K562 (cell line): ENCODE measurements around the gene IL12RB1. TPM values are rescaled to one million over a fixed set of nuclear protein-coding genes. Genes with fewer than 3 reads are reported as not detected.
A peak's percentile ranks its signal among the peaks of the same experiment; 100 is the strongest.

Experiments used
- AFF1 ChIP-seq, 2 experiments: fragments of 450-650 bp; IDR thresholded peaks; 2 replicates each; pipeline ENCODE4 v1.6.1; 2018; ENCODE audit warnings: mild to moderate bottlenecking in 2 of 2, low read depth in 1 of 2; ENCODE audit not compliant: partially characterized antibody in 2 of 2
- CHD4 ChIP-seq: fragments of 200-600 bp; sonication (generic); IDR thresholded peaks from 3 replicates; pipeline ENCODE4 v1.6.1; 2012; ENCODE audit warnings: low read depth, mild to moderate bottlenecking, mixed read lengths, low read length, inconsistent platforms; ENCODE audit not compliant: insufficient read depth, insufficient replicate concordance, poor library complexity, severe bottlenecking
- DPF2 ChIP-seq: fragments of 450-650 bp; IDR thresholded peaks from 2 replicates; pipeline ENCODE4 v1.6.1; 2016
- ESRRA ChIP-seq: fragments of 450-650 bp; IDR thresholded peaks from 2 replicates; pipeline ENCODE4 v1.6.1; 2014; ENCODE audit warnings: low read depth, mild to moderate bottlenecking, moderate library complexity, borderline replicate concordance
- FOXJ2 ChIP-seq: fragments of 200-800 bp; sonication (Bioruptor generic); IDR thresholded peaks from 2 replicates; pipeline ENCODE4 v1.6.1; 2016; ENCODE audit warnings: missing genetic modification characterization, missing compliant biosample characterization
- FOXP1 ChIP-seq: sonication (generic); formaldehyde crosslinking; IDR thresholded peaks from 2 replicates; pipeline ENCODE4 v1.8.0; 2022; ENCODE audit warnings: mild to moderate bottlenecking, missing genetic modification reagents
- HDAC6 ChIP-seq: IDR thresholded peaks from 2 replicates; pipeline ENCODE4 v1.6.1; 2012; ENCODE audit warnings: low read depth, mild to moderate bottlenecking, control low read depth, inconsistent platforms, low read length, moderate library complexity
- IRF9 ChIP-seq: fragments of 450-650 bp; IDR thresholded peaks from 2 replicates; pipeline ENCODE4 v1.6.1; 2016; ENCODE audit warnings: missing biosample characterization, missing genetic modification characterization
- NFIC ChIP-seq: fragments of 450-650 bp; IDR thresholded peaks from 2 replicates; pipeline ENCODE4 v1.6.1; 2017; ENCODE audit warnings: mild to moderate bottlenecking, inconsistent platforms
- PHF8 ChIP-seq: fragments of 200-600 bp; sonication (generic); IDR thresholded peaks from 2 replicates; pipeline ENCODE4 v1.6.1; 2012; ENCODE audit warnings: mixed run types, mild to moderate bottlenecking, inconsistent platforms, low read length, moderate library complexity, borderline replicate concordance
- RFX7 ChIP-seq: fragments of 250-450 bp; sonication (Bioruptor Pico); IDR thresholded peaks from 2 replicates; pipeline ENCODE4 v1.5.1; 2021; ENCODE audit warnings: mild to moderate bottlenecking
- SAFB2 ChIP-seq: fragments of 200-400 bp; formaldehyde crosslinking; IDR thresholded peaks from 2 replicates; pipeline ENCODE4 v1.6.1; 2018; ENCODE audit warnings: borderline replicate concordance, low read length, low read depth, moderate library complexity; ENCODE audit not compliant: severe bottlenecking
- SMARCE1 ChIP-seq: fragments of 450-650 bp; IDR thresholded peaks from 2 replicates; pipeline ENCODE4 v1.7.1; 2016; ENCODE audit warnings: mild to moderate bottlenecking
- STAT6 ChIP-seq: sonication (generic); formaldehyde crosslinking; IDR thresholded peaks from 2 replicates; pipeline ENCODE4 v1.8.1; 2023; ENCODE audit warnings: mild to moderate bottlenecking, missing genetic modification reagents
- TFAM ChIP-seq: fragments of 250-450 bp; sonication (Bioruptor Pico); conservative IDR thresholded peaks from 2 replicates; pipeline ENCODE4 v1.5.0; 2021; ENCODE audit warnings: mild to moderate bottlenecking, moderate library complexity
- TFAP4 ChIP-seq: sonication (generic); formaldehyde crosslinking; IDR thresholded peaks from 2 replicates; pipeline ENCODE4 v1.8.0; 2022; ENCODE audit warnings: missing genetic modification reagents, mild to moderate bottlenecking, moderate library complexity, borderline replicate concordance
- ZNF184 ChIP-seq: sonication (generic); formaldehyde crosslinking; IDR thresholded peaks from 2 replicates; pipeline ENCODE4 v1.5.0; 2020; ENCODE audit warnings: missing genetic modification reagents
- ZNF589 ChIP-seq: fragments of 200-800 bp; sonication (Bioruptor generic); IDR thresholded peaks from 2 replicates; pipeline ENCODE4 v1.6.1; 2016; ENCODE audit warnings: low read depth, missing genetic modification characterization, missing compliant biosample characterization
- polyA plus RNA-seq, 8 experiments: library from polyadenylated mRNA; depleted of rRNA in 4 of 8; stranded (reverse) in 5 of 8; unstranded in 3 of 8; fragments of >200 nt; fragmentation: Nextera tagmentation in 2 of 8; fragmentation: Illumina TruSeq in 1 of 8; extraction: Ambion mirVana in 2 of 8; extraction: Trizol in 1 of 8; gene quantifications; 2 replicates each; pipeline versions ENCODE4 v1.2.1 to v1.2.3, GENCODE V29; 2011 to 2014; ENCODE audit warnings: inconsistent platforms in 1 of 8, missing spikeins in 1 of 8
- total RNA-seq, 7 experiments: library from RNA; depleted of rRNA in 6 of 7; stranded (reverse); fragments of >200 nt in 6 of 7; fragmentation: Illumina TruSeq in 2 of 7; extraction: Trizol in 2 of 7; gene quantifications; 2 replicates each; pipeline versions ENCODE4 v1.2.1 to v1.2.3, GENCODE V29; 2011 to 2021; ENCODE audit warnings: low replicate concordance in 1 of 7

Gene IL12RB1
- total and polyA plus RNA-seq, 9 of the 15 experiments (the other 6 are each of a cell fraction or from before 2014, with no cell fraction given), result 0.04 to 0.07 (median 0.06) TPM; not detected in 5

- TF ChIP-seq STAT6 (CRISPR knock-in tag), result no peak
- no peak for TF ChIP-seq ZNF184 (CRISPR knock-in tag)
- TF ChIP-seq RFX7 (CRISPR knock-in tag), result no peak
- peak; percentile 51; the same call in 1 of the 2 replicates for TF ChIP-seq TFAP4
- no peak for TF ChIP-seq FOXP1 (CRISPR knock-in tag)
- TF ChIP-seq SMARCE1, result peak; percentile 36; the same call in 1 of the 2 replicates
- TF ChIP-seq CHD4, result peak; percentile 92
- peak; percentile 55; the same call in 1 of the 2 replicates for TF ChIP-seq ESRRA
- TF ChIP-seq IRF9 (tag), result no peak
- TF ChIP-seq FOXJ2 (tag), result no peak
- peak; percentile 54; the same call in 1 of the 2 replicates for TF ChIP-seq PHF8
- no peak for TF ChIP-seq SAFB2
- TF ChIP-seq NFIC, result 0 out of 2 replicates have a peak, but pooled peaks have one; percentile 4
- TF ChIP-seq TFAM (CRISPR knock-in tag), result no peak
- TF ChIP-seq AFF1 (IDR thresholded peaks at IDR 0.05; ENCODE audit: low read depth in 1 of 2, partially characterized antibody in 2 of 2), result peak in 1 of 2 experiments; percentile 28
- TF ChIP-seq ZNF589 (CRISPR knock-in tag), result no peak
- TF ChIP-seq DPF2, result peak; percentile 11; the same call in 1 of the 2 replicates
- no peak for TF ChIP-seq HDAC6
These were observed 10.7 kb upstream of the IL12RB1 start, which contains the start of gene MAST3 (continued) for GRCh38 chr19:18097217-18097992.
